Measurements from ENCODE around the gene LIMK1.
A peak's percentile ranks its signal among the peaks of the same experiment; 100 is the strongest.
"Not testable (repeated sequence)": the region's sequence is repeated elsewhere in the genome, so short reads cannot be mapped to it uniquely, and the experiment has no call there.

Gene LIMK1

DNA sequence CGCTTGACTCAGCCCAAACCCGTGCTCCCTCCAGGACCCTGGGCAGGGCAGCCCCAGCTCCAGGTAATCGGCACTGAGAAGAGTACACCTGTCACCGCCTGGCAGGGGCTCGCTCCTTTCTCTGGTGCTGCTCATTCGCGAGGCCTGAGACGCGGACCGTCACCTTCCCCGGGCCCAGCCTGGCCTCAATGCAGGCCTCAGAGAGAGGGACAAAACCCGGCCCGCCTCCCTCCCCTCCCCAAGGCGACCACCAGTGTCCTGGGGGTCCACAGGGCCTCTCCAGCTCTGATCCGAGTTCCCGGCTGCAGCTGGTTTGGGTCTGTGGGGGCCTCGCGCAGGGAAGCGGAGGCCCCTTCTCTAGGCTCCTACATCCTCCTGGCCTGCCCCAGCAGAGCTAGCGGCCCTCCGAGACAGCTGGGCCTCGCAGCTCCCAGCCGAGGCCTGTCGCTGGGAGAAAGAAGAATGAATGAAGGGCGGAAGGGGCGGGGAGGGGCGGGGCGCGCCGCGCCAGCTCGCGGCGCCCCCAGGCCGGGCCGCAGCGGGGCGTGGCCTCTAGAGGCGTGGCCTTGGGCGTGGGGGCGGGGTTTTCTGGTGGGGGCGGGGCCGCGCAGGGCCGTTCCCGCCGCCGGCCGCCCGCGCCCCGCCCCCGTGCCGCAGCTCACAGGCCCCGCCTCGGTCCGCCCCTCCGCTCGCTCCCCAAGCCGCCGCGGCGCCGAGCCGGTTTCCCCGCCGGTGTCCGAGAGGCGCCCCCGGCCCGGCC, at the start of gene LIMK1:
LIMK1 (plus strand) TSS at position 688 of the 760 bp plus-strand sequence. CDS start 187 bp downstream, outside the sequence.
- peak; percentile 76 for DNase-seq

GRCh38 chr7:74037609-74038008, 46.0 kb upstream of the LIMK1 start:
- no peak for DNase-seq

DNA sequence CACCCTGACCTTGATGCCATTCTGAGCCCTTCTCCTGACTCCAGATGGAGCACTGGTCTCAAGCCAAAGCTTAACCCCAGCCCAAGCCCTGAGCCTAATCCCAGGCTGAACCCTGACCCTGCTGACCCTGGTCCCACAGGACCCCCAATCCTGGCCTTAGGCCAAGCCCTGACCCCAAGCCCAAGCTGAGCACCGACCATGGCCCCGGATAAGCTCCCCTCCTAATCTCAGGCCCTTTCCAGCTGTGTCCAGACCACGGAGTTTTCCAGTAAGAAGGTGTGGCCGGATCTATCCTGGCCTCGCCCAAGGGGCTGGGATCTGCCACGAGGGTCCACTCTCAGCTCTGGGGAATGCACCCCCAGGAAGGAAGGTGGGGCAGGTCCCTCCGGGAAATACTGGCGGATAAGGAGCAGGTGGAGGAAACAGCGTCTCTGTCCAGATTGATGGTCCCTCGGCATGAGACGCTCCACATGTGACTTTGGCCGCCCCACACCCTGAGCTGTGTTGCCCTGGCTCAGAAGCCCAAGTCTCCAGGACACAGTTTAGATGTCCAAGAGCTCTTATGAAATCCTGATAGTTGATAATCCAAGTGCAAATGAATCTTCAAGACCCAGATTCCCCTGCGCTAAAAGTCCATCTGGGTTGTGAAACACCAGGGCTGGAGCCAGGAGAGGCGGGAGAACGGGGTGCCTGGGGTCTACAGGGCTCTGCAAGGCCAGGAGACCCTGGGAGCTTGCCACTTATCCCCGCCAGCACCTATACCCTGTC, 45.2 kb upstream of the LIMK1 start:
- no peak for DNase-seq

- no peak for DNase-seq
Measured at GRCh38 chr7:74039337-74039736, 44.3 kb upstream of the LIMK1 start.

DNA sequence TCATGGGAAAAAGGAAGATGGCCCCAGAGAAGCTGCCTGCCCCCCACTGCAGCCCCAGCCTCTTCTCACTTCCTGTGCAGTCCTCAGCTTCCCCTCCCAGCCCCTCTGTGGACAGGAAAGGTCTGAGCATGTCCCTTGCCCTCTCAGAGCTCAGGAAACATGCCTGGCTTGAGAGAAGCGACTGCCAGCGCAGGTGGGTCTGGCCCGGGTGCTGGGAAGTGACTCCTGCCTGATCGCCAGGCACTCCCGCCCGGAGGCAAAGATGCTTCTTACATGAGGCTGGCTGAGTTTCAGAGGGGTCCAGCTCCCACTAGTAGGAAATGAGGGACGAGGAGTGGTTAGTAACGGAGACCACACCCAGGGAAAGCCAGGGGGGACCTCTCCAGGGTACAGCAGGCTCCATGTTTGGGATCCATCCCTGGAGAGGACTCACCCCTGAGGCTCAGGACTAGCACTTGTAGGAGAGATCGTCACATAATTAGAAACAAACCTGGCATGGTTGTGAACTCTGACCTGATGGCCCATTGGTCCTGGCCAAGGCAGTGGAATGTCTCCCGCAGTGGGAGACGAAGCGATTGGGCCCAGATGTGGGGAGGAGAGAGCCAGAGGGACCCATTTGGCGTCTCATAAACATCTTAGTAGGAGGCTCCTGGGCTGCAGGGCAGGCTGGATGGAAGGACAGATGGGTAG, 43.4 kb upstream of the LIMK1 start:
- no peak for DNase-seq

GRCh38 chr7:74040791-74041520, 42.6 kb upstream of the LIMK1 start:
- no peak for DNase-seq

DNA sequence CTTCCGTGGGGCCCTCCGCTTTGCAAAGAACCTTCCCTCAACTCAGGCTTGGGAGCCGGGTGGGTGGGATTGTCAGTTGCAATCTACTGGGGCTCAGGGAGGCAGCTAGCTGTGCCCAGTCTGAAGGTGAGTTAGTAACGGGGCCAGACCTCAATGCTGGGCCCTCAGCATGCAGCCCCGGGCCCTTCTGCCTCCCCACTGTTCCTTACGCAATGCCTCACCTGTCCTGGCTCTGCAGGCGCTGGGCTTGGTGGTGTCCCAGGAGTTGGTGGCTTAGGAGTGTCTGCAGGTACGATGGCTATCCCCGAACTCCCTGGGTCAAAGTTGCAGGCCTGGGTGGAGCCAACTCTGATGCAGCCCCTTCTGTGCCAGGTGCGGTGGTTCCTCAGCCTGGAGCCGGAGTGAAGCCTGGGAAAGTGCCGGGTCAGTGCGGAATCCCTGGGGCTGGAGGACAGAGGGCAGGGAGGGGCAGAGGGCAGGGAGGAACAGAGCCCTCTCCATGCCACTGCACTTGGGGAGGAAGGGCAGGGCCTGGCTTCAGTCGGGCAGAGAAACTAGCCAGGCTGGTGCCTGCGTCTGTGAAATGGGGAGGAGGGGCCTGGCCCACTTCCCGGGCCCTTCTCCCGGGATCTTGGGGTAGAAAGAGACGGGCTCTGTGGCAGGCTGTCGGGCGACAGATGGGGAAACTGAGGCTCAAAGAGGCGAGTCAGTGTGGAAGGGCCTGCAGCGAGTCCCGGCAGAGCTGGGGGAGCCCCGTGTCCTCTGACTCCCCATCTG, 40.7 kb upstream of the LIMK1 start:
- no peak for DNase-seq

- no peak for DNase-seq
Measured at GRCh38 chr7:74043523-74043951, 40.1 kb upstream of the LIMK1 start.

- no peak for DNase-seq
Measured at GRCh38 chr7:74044366-74045350, 38.9 kb upstream of the LIMK1 start.

GRCh38 chr7:74046581-74046980, 37.0 kb upstream of the LIMK1 start:
- DNase-seq: not testable (repeated sequence)

- no peak for DNase-seq
Measured at GRCh38 chr7:74047804-74048380, 35.7 kb upstream of the LIMK1 start.

DNA sequence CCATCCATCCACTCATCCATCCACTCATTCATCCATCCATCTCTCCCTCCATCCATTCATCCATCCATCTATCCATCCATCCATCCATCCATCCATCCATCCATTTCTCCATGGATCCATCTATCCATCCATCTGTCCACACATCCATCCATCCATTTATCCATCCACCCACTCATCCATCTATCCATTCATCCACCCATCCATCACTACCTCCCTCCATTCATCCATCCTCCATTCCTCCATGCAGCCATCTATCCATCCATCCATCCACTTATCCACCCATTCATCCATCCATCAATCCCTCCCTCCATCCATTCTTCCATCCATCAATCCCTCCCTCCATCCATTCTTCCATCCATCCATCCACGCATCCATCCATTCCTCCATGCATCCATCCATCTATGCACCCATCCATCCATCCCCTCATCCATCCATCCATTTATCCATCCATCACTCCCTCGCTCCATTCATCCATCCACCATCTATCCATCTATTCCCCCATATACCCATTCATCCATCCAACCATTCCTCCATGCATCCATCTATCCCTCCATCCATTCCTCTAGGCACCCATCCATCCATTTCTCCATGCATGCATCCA, 34.5 kb upstream of the LIMK1 start:
- no peak for DNase-seq

DNA sequence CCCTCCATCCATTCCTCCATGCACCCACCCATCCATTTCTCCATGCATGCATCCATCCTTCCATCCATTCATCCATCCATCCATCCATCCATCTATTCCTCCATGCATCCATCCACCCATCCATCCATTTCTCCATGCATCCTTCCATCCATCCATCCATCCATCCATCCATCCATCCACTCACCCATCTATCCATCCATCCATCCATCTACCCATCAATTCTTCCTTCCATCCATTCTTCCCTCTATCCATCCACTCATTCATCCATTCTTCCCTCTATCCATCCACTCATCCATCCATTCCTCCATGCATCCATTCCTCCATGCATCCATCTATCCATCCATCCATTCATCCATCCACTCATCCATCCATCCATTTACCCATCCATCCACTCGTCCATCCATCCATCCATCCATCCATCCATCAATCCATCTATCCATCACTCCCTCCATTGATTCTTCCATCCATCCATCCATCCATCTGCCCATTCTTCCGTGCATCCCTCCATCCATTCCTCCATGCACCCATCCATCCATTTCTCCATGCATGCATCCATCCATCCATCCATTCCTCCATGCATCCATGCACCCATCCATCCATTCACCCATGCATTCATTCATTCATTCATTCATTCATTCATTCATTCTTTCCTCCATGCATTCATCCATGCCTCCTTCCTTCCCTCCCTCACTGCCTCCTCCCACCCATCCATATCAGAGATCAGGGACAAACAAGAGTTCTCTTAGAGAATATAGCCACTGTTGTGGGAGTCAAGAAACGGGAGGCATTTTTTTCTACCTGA, 33.4 kb upstream of the LIMK1 start:
- DNase-seq: no peak

- no peak for DNase-seq
Measured at GRCh38 chr7:74051193-74051592, 32.4 kb upstream of the LIMK1 start.

- no peak for DNase-seq
Measured at GRCh38 chr7:74051629-74052410, 31.8 kb upstream of the LIMK1 start.

- no peak for DNase-seq
Measured at GRCh38 chr7:74052628-74053027, 31.0 kb upstream of the LIMK1 start.

DNA sequence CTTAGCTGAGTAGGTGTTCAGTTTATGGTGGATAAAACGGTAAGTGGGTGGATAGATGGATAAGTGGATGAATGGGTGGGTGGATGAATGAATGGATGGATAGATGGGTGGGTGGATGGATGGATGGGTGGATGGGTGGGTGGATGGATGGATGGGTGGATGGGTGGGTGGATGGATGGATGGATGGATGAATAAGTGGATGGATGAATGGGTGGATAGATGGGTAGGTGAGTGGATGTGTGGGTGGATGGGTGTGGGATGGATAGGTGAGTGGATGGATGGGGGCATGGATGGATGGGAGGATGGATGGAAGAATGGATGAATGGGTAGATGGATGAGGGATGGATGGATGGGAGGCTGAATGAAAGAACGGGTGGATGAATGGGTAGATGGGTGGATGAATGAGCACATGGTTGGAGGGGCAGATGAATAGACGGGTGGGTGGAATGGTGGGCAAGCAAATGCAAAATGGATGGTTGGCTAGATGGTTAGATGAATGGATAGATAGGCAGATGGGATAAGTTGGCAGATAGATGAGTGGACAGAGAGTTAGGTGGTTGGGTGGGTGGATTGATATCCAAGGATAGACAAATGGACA, 29.9 kb upstream of the LIMK1 start:
- no peak for DNase-seq

Data from activated gamma-delta T cell treated with Interleukin-2 at 50 U/mL for 16 hours (primary cell).